Breast epithelium (tissue), 4 donors: ENCODE results near the gene BCL11B. TPM values are rescaled to one million over a fixed set of nuclear protein-coding genes. Genes with fewer than 3 reads are reported as not detected.

Source experiments
- DNase-seq, 2 donors: peaks; one replicate each; pipeline ENCODE4 v3.0.0-alpha.2; 2019; ENCODE audit warnings: low spot score in 2 of 2
- H3K27ac ChIP-seq, 2 donors: fragments of 200-600 bp; sonication (generic) in 1 of 2; one replicate each; pipeline ENCODE4 v1.5.1; 2016 to 2019; ENCODE audit warnings: mild to moderate bottlenecking in 1 of 2
- H3K27me3 ChIP-seq, 2 donors: fragments of 200-600 bp; sonication (generic) in 1 of 2; one replicate each; pipeline versions ENCODE4 v1.5.1 to v1.6.0; 2017 to 2019; ENCODE audit warnings: control low read depth in 1 of 2, mild to moderate bottlenecking in 1 of 2
- H3K36me3 ChIP-seq: fragments of 200-600 bp; one replicate; pipeline ENCODE4 v1.5.1; 2019
- H3K4me1 ChIP-seq, 2 donors: fragments of 200-600 bp; sonication (generic); one replicate each; pipeline ENCODE4 v1.5.1; 2016 to 2019; ENCODE audit warnings: control low read depth in 1 of 2
- H3K4me3 ChIP-seq, 3 donors: fragments of 200-600 bp; sonication (generic); 1 replicate in 2 of 3; 2 replicates in 1 of 3; pipeline ENCODE4 v1.5.1; 2016 to 2019; ENCODE audit warnings: mild to moderate bottlenecking in 3 of 3, moderate library complexity in 2 of 3
- H3K9me3 ChIP-seq, 2 donors: fragments of 200-600 bp; sonication (generic) in 1 of 2; one replicate each; pipeline ENCODE4 v1.5.1; 2016 to 2019; ENCODE audit warnings: control low read depth in 1 of 2
- POLR2A ChIP-seq: fragments of 450-650 bp; IDR thresholded peaks from one replicate; pipeline ENCODE4 v1.6.1; 2016; ENCODE audit warnings: antibody characterized with exemption, mild to moderate bottlenecking, moderate library complexity
- POLR2AphosphoS5 ChIP-seq, 3 donors: sonication (generic); formaldehyde crosslinking; IDR thresholded peaks; one replicate each; pipeline ENCODE4 v1.6.1; 2017; ENCODE audit warnings: antibody characterized with exemption in 3 of 3
- intact Hi-C: fragments of 100-400 bp; cut with DNase I; formaldehyde crosslinking; loops from one replicate; pipeline ENCODE4 v1.15.1; 2023; ENCODE audit warnings: low total_unique reads
- total RNA-seq, 3 donors: library from RNA; depleted of rRNA; stranded (reverse); fragments of >200 nt; gene quantifications; one replicate each; pipeline ENCODE4 v1.1.0, GENCODE V29; 2016
- TF ChIP-seq, protein P1 (sequence below), 3 donors: fragments of 450-650 bp; IDR thresholded peaks; one replicate each; pipeline ENCODE4 v1.5.1; 2016 to 2017; ENCODE audit warnings: antibody characterized with exemption in 3 of 3, mild to moderate bottlenecking in 3 of 3, moderate library complexity in 3 of 3

BCL11B gene
- total RNA-seq, 3 donors from 2014 or later = 0.96 to 3.9 (median 2.6) TPM

DNA sequence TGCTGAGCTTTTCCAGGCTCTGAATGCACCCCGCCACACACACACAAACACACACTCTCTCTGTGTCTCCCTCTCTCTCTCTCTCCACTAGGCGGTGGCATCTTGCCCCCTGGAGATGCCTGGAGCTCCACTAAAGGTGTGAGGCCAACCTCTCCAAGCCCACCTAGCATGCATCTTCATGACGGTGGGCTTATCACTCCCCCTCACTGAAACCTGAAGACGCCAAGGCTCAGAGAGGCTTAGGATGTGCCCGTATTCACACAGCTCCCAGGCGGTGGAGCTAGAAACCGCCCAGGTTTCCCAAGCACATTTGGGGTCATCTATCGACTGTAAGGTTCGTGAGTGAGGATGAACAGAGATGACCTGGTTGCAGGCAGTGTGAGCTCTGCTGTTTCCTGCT lies 42.6 kb upstream of the BCL11B start:
- H3K36me3 ChIP-seq = no peaks in the 10 kb centered on the region
- H3K4me1 ChIP-seq = no peaks in the 10 kb centered on the region
- no peak for TF ChIP-seq POLR2AphosphoS5 (IDR thresholded peaks at IDR 0.05)
- no peak for TF ChIP-seq POLR2A
- TF ChIP-seq, protein P1, sequence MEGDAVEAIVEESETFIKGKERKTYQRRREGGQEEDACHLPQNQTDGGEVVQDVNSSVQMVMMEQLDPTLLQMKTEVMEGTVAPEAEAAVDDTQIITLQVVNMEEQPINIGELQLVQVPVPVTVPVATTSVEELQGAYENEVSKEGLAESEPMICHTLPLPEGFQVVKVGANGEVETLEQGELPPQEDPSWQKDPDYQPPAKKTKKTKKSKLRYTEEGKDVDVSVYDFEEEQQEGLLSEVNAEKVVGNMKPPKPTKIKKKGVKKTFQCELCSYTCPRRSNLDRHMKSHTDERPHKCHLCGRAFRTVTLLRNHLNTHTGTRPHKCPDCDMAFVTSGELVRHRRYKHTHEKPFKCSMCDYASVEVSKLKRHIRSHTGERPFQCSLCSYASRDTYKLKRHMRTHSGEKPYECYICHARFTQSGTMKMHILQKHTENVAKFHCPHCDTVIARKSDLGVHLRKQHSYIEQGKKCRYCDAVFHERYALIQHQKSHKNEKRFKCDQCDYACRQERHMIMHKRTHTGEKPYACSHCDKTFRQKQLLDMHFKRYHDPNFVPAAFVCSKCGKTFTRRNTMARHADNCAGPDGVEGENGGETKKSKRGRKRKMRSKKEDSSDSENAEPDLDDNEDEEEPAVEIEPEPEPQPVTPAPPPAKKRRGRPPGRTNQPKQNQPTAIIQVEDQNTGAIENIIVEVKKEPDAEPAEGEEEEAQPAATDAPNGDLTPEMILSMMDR (IDR thresholded peaks at IDR 0.05) = no peak
- intact Hi-C loops = no loop called here
- peaks cover 0 to 20% of the 10 kb centered on the region in 2 donors for H3K9me3 ChIP-seq
- H3K27ac ChIP-seq = no peak overlapping the region
- DNase-seq = peak in 1 of 2 donors; percentile 3
- H3K27me3 ChIP-seq = peaks cover 0 to 8% of the 10 kb centered on the region in 2 donors
- H3K4me3 ChIP-seq = no peak overlapping the region

DNA sequence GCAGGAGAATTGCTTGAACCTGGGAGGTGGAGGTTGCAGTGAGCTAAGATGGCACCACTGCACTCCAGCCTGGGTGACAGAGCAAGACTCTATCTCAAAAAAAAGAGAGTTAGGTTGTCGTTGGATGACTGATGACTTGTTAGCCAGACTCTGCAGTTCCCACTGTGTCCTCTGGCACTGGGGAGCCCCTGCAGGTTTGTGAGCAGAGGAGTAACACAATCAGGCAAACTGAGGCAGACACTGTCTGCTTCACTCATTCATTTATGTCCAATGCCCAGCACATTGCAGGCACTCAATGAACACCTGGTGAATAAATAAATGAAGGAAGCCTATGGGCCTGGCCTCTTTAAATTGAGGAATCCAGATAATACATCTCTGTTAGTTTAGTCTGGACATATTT lies 41.2 kb upstream of the BCL11B start:
- Histone ChIP-seq H3K4me1 (no peaks in the 10 kb centered on the region), H3K9me3 (peaks cover 0 to 22% of the 10 kb centered on the region in 2 donors), H3K36me3 (no peaks in the 10 kb centered on the region), H3K27ac (no peak overlapping the region), H3K4me3 (no peak overlapping the region), H3K27me3 (peaks cover 0 to 8% of the 10 kb centered on the region in 2 donors)
- no peak for DNase-seq
- intact Hi-C loops = no loop called here
- no peak for TF ChIP-seq POLR2A
- no peak for TF ChIP-seq POLR2AphosphoS5 (IDR thresholded peaks at IDR 0.05)

DNA sequence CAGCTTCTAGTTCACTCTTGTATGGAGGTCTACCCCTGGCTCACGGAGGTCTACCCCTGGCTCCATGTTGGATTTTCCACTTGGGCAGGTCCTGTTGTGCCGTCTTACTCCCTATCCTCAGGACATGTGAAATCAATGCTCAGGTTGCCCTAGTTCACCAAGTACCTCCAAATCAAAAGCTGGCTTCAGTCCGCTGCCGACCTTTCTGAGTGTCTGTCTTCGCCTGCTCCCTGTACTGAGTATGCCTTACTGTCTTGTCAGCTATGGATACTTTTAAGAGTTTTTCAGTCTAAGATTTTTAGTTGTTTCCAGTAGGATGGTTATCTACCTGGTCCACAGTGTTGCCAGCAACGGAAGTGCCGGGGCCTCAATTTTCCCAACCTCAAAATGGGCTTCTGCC lies 40.1 kb upstream of the BCL11B start:
- no peak for DNase-seq
- Histone ChIP-seq H3K4me3 (no peak overlapping the region), H3K36me3 (no peaks in the 10 kb centered on the region), H3K9me3 (peaks cover 0 to 22% of the 10 kb centered on the region in 2 donors), H3K27me3 (peaks cover 0 to 8% of the 10 kb centered on the region in 2 donors), H3K27ac (no peak overlapping the region), H3K4me1 (no peaks in the 10 kb centered on the region)
- intact Hi-C loops = no loop called here
- TF ChIP-seq, protein P1 (IDR thresholded peaks at IDR 0.05) = no peak
- TF ChIP-seq POLR2AphosphoS5 (IDR thresholded peaks at IDR 0.05) (no peak), POLR2A (no peak)

DNA sequence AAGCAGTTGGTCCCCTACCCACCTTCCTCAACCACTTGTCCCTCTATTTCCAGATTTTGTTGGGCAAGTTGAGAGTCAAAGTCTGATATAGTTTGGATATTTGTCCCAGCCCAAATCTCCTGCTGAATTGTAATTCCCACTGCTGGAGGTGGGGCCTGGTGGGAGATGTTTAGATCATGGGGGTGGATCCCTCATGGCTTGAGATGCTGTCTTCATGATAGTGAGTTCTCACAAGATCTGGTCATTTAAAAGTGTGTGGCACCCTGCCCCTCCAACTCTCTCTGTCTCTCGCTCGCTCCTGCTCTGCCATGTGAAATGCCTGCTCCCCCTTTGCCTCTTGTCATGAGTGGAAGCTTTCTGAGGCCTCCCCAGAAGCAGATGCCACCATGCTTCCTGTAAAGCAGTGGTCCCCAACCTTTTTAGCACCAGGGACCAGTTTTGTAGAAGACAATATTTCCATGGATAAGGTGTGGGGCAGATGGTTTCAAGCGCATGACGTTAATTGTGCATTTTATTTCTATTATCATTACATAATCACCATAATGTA lies 37.3 kb upstream of the BCL11B start:
- TF ChIP-seq POLR2A (no peak), POLR2AphosphoS5 (IDR thresholded peaks at IDR 0.05) (no peak)
- TF ChIP-seq, protein P1 (IDR thresholded peaks at IDR 0.05) = no peak
- no peak overlapping the region for H3K4me3 ChIP-seq
- no peak overlapping the region for H3K27ac ChIP-seq
- no peak for DNase-seq
- H3K4me1 ChIP-seq = no peaks in the 10 kb centered on the region
- no peaks in the 10 kb centered on the region for H3K27me3 ChIP-seq
- peaks cover 0 to 22% of the 10 kb centered on the region in 2 donors for H3K9me3 ChIP-seq
- intact Hi-C loops = no loop called here
- no peaks in the 10 kb centered on the region for H3K36me3 ChIP-seq

DNA sequence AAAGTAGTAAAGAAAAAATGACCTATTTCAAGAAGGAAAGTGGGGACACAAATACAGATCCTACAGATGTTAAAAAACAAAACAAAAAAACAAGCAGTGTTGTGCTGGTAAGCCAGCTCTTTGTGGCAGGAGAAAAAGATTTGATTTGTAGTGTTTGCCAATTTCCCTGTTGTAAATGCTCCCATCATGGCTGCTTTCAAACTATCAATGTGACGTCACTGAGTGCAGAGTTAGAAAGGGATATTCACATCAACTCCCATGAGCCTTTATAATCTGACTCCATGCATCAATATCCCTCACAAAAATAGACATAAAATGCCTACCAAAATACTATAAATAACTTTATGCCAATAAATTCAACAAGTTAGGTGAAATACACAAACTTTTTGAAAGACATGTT lies 32.2 kb upstream of the BCL11B start:
- Histone ChIP-seq H3K27ac (no peak overlapping the region), H3K27me3 (no peaks in the 10 kb centered on the region), H3K4me3 (no peak overlapping the region), H3K4me1 (no peaks in the 10 kb centered on the region), H3K36me3 (no peaks in the 10 kb centered on the region), H3K9me3 (peaks cover 0 to 11% of the 10 kb centered on the region in 2 donors)
- intact Hi-C loops = no loop called here
- TF ChIP-seq POLR2AphosphoS5 (IDR thresholded peaks at IDR 0.05) (no peak), POLR2A (no peak)
- TF ChIP-seq, protein P1 (IDR thresholded peaks at IDR 0.05) = no peak
- DNase-seq = no peak
